ENCODE data around the gene SNAP23.

- TF ChIP-seq CTCF (conservative IDR thresholded peaks at IDR 0.05) (no peak), ZFX (IDR thresholded peaks at IDR 0.05) (no peak)
Measured at GRCh38 chr15:42490291-42490670, 5.2 kb upstream of the SNAP23 start.

Measured in C4-2B (cell line).